ENCODE results near the gene KLHL40. TPM values are rescaled to one million over a fixed set of nuclear protein-coding genes. Genes with fewer than 3 reads are reported as not detected.

Gene KLHL40
- polyA plus RNA-seq, 1 donor from 2014 or later: not detected

DNA sequence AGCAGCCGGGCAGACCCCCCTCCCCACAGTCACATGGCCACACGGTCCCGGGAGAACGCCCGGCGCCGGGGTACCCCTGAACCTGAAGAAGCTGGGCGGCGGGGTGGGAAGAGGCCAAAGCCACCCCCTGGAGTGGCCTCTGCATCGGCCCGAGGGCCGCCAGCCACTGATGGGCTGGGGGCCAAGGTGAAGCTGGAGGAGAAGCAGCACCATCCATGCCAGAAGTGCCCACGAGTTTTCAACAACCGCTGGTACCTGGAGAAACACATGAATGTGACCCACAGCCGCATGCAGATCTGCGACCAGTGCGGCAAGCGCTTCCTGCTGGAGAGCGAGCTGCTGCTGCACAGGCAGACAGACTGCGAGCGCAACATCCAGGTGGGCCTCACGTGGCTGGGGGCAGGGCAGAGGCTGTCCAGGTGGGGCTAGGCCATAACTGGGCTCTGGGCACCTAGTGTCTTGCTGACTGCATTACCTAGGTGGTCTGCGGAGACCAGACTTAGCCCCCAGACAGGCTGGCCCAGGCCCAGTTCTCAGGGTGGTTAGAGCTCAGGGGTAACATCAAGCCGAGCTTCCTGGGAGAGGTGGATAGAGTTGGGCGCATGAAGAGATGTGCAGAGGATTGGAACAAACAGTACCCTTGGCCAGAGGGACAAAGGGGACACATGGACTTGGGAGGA lies 25.7 kb upstream of the KLHL40 start:
- Histone ChIP-seq H3K27ac (ENCODE audit: low read length) (no peak overlapping the region), H3K9me2 (ENCODE audit: insufficient read depth, low read length) (no peaks in the 10 kb centered on the region), H3K9ac (ENCODE audit: low read length) (no peak overlapping the region), H3K4me2 (ENCODE audit: low read length) (no peak overlapping the region), H4K20me1 (ENCODE audit: insufficient read depth) (no peaks in the 10 kb centered on the region), H3K36me3 (ENCODE audit: insufficient read depth, low read length) (no peaks in the 10 kb centered on the region), H3K4me3 (ENCODE audit: low read length) (no peak overlapping the region), H2AFZ (ENCODE audit: low read depth, low read length) (no peak overlapping the region), H3K9me3 (ENCODE audit: low read length) (no peaks in the 10 kb centered on the region), H3K79me2 (replicated peaks; ENCODE audit: insufficient read depth, low read length) (no peaks in the 10 kb centered on the region), H3F3A (ENCODE audit: insufficient read depth, low read length, poor library complexity, severe bottlenecking) (no peaks in the 10 kb centered on the region), H3K27me3 (ENCODE audit: insufficient read depth, low read depth, low read length) (no peaks in the 10 kb centered on the region)
- no peak for TF ChIP-seq TAF1 (IDR thresholded peaks at IDR 0.05; ENCODE audit: low read depth)
- no peak for TF ChIP-seq MXI1 (conservative IDR thresholded peaks at IDR 0.05; ENCODE audit: poor library complexity, severe bottlenecking)
- TF ChIP-seq SMC3 (conservative IDR thresholded peaks at IDR 0.05; ENCODE audit: poor library complexity): no peak
- TF ChIP-seq POLR2AphosphoS5 (IDR thresholded peaks at IDR 0.05): no peak
- TF ChIP-seq, protein P1, sequence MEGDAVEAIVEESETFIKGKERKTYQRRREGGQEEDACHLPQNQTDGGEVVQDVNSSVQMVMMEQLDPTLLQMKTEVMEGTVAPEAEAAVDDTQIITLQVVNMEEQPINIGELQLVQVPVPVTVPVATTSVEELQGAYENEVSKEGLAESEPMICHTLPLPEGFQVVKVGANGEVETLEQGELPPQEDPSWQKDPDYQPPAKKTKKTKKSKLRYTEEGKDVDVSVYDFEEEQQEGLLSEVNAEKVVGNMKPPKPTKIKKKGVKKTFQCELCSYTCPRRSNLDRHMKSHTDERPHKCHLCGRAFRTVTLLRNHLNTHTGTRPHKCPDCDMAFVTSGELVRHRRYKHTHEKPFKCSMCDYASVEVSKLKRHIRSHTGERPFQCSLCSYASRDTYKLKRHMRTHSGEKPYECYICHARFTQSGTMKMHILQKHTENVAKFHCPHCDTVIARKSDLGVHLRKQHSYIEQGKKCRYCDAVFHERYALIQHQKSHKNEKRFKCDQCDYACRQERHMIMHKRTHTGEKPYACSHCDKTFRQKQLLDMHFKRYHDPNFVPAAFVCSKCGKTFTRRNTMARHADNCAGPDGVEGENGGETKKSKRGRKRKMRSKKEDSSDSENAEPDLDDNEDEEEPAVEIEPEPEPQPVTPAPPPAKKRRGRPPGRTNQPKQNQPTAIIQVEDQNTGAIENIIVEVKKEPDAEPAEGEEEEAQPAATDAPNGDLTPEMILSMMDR (IDR thresholded peaks at IDR 0.05; ENCODE audit: poor library complexity, severe bottlenecking): no peak
- no peak for TF ChIP-seq RAD21 (conservative IDR thresholded peaks at IDR 0.05)
- TF ChIP-seq EP300 (conservative IDR thresholded peaks at IDR 0.05; ENCODE audit: poor library complexity, severe bottlenecking): no peak
- TF ChIP-seq, protein P2, sequence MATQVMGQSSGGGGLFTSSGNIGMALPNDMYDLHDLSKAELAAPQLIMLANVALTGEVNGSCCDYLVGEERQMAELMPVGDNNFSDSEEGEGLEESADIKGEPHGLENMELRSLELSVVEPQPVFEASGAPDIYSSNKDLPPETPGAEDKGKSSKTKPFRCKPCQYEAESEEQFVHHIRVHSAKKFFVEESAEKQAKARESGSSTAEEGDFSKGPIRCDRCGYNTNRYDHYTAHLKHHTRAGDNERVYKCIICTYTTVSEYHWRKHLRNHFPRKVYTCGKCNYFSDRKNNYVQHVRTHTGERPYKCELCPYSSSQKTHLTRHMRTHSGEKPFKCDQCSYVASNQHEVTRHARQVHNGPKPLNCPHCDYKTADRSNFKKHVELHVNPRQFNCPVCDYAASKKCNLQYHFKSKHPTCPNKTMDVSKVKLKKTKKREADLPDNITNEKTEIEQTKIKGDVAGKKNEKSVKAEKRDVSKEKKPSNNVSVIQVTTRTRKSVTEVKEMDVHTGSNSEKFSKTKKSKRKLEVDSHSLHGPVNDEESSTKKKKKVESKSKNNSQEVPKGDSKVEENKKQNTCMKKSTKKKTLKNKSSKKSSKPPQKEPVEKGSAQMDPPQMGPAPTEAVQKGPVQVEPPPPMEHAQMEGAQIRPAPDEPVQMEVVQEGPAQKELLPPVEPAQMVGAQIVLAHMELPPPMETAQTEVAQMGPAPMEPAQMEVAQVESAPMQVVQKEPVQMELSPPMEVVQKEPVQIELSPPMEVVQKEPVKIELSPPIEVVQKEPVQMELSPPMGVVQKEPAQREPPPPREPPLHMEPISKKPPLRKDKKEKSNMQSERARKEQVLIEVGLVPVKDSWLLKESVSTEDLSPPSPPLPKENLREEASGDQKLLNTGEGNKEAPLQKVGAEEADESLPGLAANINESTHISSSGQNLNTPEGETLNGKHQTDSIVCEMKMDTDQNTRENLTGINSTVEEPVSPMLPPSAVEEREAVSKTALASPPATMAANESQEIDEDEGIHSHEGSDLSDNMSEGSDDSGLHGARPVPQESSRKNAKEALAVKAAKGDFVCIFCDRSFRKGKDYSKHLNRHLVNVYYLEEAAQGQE (IDR thresholded peaks at IDR 0.05; ENCODE audit: borderline replicate concordance): no peak
- TF ChIP-seq EZH2 (IDR thresholded peaks at IDR 0.05; ENCODE audit: borderline replicate concordance, insufficient read depth, low read length, poor library complexity, severe bottlenecking): no peak

DNA sequence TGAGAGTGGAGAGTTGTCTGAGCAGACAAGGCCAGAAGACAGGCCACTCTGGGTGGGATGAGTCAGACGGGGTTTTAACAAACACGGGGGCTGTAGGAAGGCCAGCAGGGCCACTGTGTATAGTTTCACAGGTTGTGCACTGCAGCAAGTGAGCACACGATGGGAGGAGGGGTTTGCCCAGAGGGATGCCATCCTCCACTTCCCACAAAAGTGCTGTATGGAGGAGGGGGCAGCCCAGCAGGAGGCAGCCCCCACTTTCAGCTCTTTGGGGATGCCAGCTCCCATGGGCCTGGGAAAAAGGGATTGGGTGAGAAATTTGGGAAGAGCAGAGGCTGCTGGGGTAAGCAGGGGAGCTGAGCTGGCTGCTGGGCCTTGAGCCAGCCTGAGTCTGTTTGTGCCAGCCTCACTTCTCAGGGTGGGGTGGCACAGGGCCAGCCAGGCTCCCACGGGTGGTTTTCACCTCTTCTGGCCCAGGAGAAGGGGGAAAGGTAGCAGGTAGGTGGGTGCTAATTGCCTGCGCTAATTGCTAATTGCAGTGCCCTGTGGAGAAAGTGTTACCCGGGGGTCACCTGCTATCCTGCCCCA lies 25.1 kb upstream of the KLHL40 start:
- Histone ChIP-seq H3K4me3 (ENCODE audit: low read length) (no peak overlapping the region), H3K9ac (ENCODE audit: low read length) (no peak overlapping the region), H2AFZ (ENCODE audit: low read depth, low read length) (no peak overlapping the region), H3K27ac (ENCODE audit: low read length) (no peak overlapping the region), H3K27me3 (ENCODE audit: insufficient read depth, low read depth, low read length) (no peaks in the 10 kb centered on the region), H3K9me3 (ENCODE audit: low read length) (no peaks in the 10 kb centered on the region), H3K9me2 (ENCODE audit: insufficient read depth, low read length) (no peaks in the 10 kb centered on the region), H3F3A (ENCODE audit: insufficient read depth, low read length, poor library complexity, severe bottlenecking) (no peaks in the 10 kb centered on the region), H3K36me3 (ENCODE audit: insufficient read depth, low read length) (no peaks in the 10 kb centered on the region), H3K79me2 (replicated peaks; ENCODE audit: insufficient read depth, low read length) (no peaks in the 10 kb centered on the region), H3K4me2 (ENCODE audit: low read length) (no peak overlapping the region), H4K20me1 (ENCODE audit: insufficient read depth) (no peaks in the 10 kb centered on the region)
- TF ChIP-seq EZH2 (IDR thresholded peaks at IDR 0.05; ENCODE audit: borderline replicate concordance, insufficient read depth, low read length, poor library complexity, severe bottlenecking) (no peak), EP300 (conservative IDR thresholded peaks at IDR 0.05; ENCODE audit: poor library complexity, severe bottlenecking) (no peak), MXI1 (conservative IDR thresholded peaks at IDR 0.05; ENCODE audit: poor library complexity, severe bottlenecking) (no peak), SMC3 (conservative IDR thresholded peaks at IDR 0.05; ENCODE audit: poor library complexity) (no peak), POLR2AphosphoS5 (IDR thresholded peaks at IDR 0.05) (no peak), RAD21 (conservative IDR thresholded peaks at IDR 0.05) (no peak), TAF1 (IDR thresholded peaks at IDR 0.05; ENCODE audit: low read depth) (no peak)
- TF ChIP-seq, protein P1 (IDR thresholded peaks at IDR 0.05; ENCODE audit: poor library complexity, severe bottlenecking): no peak
- TF ChIP-seq, protein P2 (IDR thresholded peaks at IDR 0.05; ENCODE audit: borderline replicate concordance): no peak
